ENCODE measurements around the gene DPEP3.

Gene DPEP3

DNA sequence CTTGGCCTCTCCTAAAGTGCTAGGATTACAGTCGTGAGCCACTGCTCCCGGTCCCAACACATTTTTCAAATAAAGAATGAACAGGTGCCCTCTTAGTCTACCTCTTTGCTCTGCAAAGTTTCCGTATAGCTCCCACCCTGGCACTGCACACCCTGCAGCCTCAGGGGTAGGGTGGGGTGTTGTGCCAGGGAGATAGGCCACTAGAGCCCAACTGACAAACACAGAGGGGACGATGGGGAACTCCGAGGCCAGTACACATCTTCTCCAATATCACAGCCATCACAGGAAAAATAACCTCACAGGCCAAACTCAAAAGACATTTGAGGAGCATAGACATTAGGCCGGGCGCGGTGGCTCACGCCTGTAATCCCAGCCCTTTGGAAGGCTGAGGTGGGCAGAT lies 9.2 kb downstream of the DPEP3 start:
- Histone ChIP-seq H3K4me3 (ENCODE audit: low read length) (no peak overlapping the region), H3K4me1 (ENCODE audit: control insufficient read depth, low read depth, low read length) (peaks cover 14% of the 10 kb centered on the region), H3K36me3 (ENCODE audit: control insufficient read depth, low read depth, low read length) (no peaks in the 10 kb centered on the region), H3K9me3 (ENCODE audit: control insufficient read depth, low read depth, low read length) (no peaks in the 10 kb centered on the region), H3K9ac (ENCODE audit: low read length) (no peak overlapping the region), H3K27ac (ENCODE audit: low read length) (no peak overlapping the region), H3K27me3 (ENCODE audit: control insufficient read depth, insufficient read depth, low read length) (no peaks in the 10 kb centered on the region)

- no peaks in the 10 kb centered on the region for H3K27me3 ChIP-seq (ENCODE audit: control insufficient read depth, insufficient read depth, low read length)
- no peaks in the 10 kb centered on the region for H3K36me3 ChIP-seq (ENCODE audit: control insufficient read depth, low read depth, low read length)
- H3K9me3 ChIP-seq (ENCODE audit: control insufficient read depth, low read depth, low read length) = no peaks in the 10 kb centered on the region
- H3K9ac ChIP-seq (ENCODE audit: low read length) = no peak overlapping the region
- peaks cover 14% of the 10 kb centered on the region for H3K4me1 ChIP-seq (ENCODE audit: control insufficient read depth, low read depth, low read length)
- H3K4me3 ChIP-seq (ENCODE audit: low read length) = peak overlapping the region; percentile 68
- no peak overlapping the region for H3K27ac ChIP-seq (ENCODE audit: low read length)
Measured at GRCh38 chr16:67969254-67970039, 10.9 kb downstream of the DPEP3 start.

GRCh38 chr16:67968400-67969253 lies 11.7 kb downstream of the DPEP3 start, which contains the start of gene SLC12A4:
Gene SLC12A4, minus strand, starts transcription at chr16:67968637. Its CDS starts 84 bp downstream, at chr16:67968553.
- peak within 1 kb of the TSS; percentile 68 for H3K4me3 ChIP-seq (ENCODE audit: low read length)
- H3K27me3 ChIP-seq (ENCODE audit: control insufficient read depth, insufficient read depth, low read length) = no peaks in the 10 kb centered on the region
- peak within 1 kb of the TSS; percentile 19 for H3K9ac ChIP-seq (ENCODE audit: low read length)
- H3K9me3 ChIP-seq (ENCODE audit: control insufficient read depth, low read depth, low read length) = no peaks in the 10 kb centered on the region
- peaks cover 14% of the 10 kb centered on the region for H3K4me1 ChIP-seq (ENCODE audit: control insufficient read depth, low read depth, low read length)
- no peak within 1 kb of the TSS for H3K27ac ChIP-seq (ENCODE audit: low read length)
- H3K36me3 ChIP-seq (ENCODE audit: control insufficient read depth, low read depth, low read length) = no peaks in the 10 kb centered on the region

GRCh38 chr16:67967958-67968399 lies 12.3 kb downstream of the DPEP3 start:
- peaks cover 2% of the 10 kb centered on the region for H3K36me3 ChIP-seq (ENCODE audit: control insufficient read depth, low read depth, low read length)

GRCh38 chr16:67967183-67967957 lies 12.9 kb downstream of the DPEP3 start:
- H3K4me1 ChIP-seq (ENCODE audit: control insufficient read depth, low read depth, low read length) = peaks cover 14% of the 10 kb centered on the region
- peaks cover 8% of the 10 kb centered on the region for H3K36me3 ChIP-seq (ENCODE audit: control insufficient read depth, low read depth, low read length)
- H3K27me3 ChIP-seq (ENCODE audit: control insufficient read depth, insufficient read depth, low read length) = no peaks in the 10 kb centered on the region
- H3K9me3 ChIP-seq (ENCODE audit: control insufficient read depth, low read depth, low read length) = no peaks in the 10 kb centered on the region
- H3K9ac ChIP-seq (ENCODE audit: low read length) = peak overlapping the region; percentile 19
- no peak overlapping the region for H3K27ac ChIP-seq (ENCODE audit: low read length)
- peak overlapping the region; percentile 68 for H3K4me3 ChIP-seq (ENCODE audit: low read length)

More at GRCh38 chr16:67967958-67968399, 12.3 kb downstream of the DPEP3 start:
- H3K4me1 ChIP-seq (ENCODE audit: control insufficient read depth, low read depth, low read length) = peaks cover 14% of the 10 kb centered on the region
- H3K9me3 ChIP-seq (ENCODE audit: control insufficient read depth, low read depth, low read length) = no peaks in the 10 kb centered on the region
- peak overlapping the region; percentile 68 for H3K4me3 ChIP-seq (ENCODE audit: low read length)
- H3K9ac ChIP-seq (ENCODE audit: low read length) = peak overlapping the region; percentile 19
- H3K27me3 ChIP-seq (ENCODE audit: control insufficient read depth, insufficient read depth, low read length) = no peaks in the 10 kb centered on the region
- H3K27ac ChIP-seq (ENCODE audit: low read length) = no peak overlapping the region

DNA sequence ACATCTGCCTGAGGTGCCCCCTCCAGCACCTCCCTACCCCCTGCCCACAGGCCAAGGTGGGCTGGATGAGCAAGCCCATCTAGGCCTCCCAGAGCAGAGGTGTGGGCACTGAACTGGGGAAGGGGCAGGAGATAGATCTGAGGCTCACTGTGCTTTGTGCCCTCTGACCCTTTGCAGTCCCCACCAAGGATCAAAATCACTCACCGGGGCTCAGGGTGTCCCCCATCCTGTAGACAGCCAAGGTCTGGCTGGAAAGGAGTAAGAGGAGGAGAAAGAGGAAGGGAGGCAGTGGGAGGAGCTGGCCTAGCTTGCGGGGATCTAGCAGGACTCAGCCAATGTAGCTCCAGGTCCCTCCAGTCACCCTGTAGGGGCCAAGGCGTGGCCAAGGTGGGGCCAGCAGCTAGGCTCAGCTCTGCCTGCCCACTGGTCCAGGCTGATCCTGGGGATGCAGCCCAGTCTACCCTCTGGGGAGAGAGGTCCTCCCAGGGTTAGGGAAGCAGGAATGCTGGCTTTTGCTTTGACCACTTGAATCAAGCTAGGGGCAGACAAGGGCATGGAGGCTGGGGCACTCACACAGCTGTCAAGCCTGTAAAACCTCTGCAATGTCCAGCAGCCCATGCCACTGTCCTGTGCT lies 13.6 kb downstream of the DPEP3 start:
- H3K4me3 ChIP-seq (ENCODE audit: low read length) = peak overlapping the region; percentile 68
- H3K36me3 ChIP-seq (ENCODE audit: control insufficient read depth, low read depth, low read length) = peaks cover 10% of the 10 kb centered on the region
- H3K27me3 ChIP-seq (ENCODE audit: control insufficient read depth, insufficient read depth, low read length) = no peaks in the 10 kb centered on the region
- no peak overlapping the region for H3K9ac ChIP-seq (ENCODE audit: low read length)
- no peak overlapping the region for H3K27ac ChIP-seq (ENCODE audit: low read length)
- peaks cover 14% of the 10 kb centered on the region for H3K4me1 ChIP-seq (ENCODE audit: control insufficient read depth, low read depth, low read length)
- no peaks in the 10 kb centered on the region for H3K9me3 ChIP-seq (ENCODE audit: control insufficient read depth, low read depth, low read length)

GRCh38 chr16:67965668-67966548 lies 14.4 kb downstream of the DPEP3 start:
- H3K4me3 ChIP-seq (ENCODE audit: low read length) = no peak overlapping the region
- H3K36me3 ChIP-seq (ENCODE audit: control insufficient read depth, low read depth, low read length) = peaks cover 17% of the 10 kb centered on the region
- no peaks in the 10 kb centered on the region for H3K27me3 ChIP-seq (ENCODE audit: control insufficient read depth, insufficient read depth, low read length)
- H3K4me1 ChIP-seq (ENCODE audit: control insufficient read depth, low read depth, low read length) = peaks cover 14% of the 10 kb centered on the region
- H3K27ac ChIP-seq (ENCODE audit: low read length) = no peak overlapping the region
- H3K9ac ChIP-seq (ENCODE audit: low read length) = no peak overlapping the region
- no peaks in the 10 kb centered on the region for H3K9me3 ChIP-seq (ENCODE audit: control insufficient read depth, low read depth, low read length)

DNA sequence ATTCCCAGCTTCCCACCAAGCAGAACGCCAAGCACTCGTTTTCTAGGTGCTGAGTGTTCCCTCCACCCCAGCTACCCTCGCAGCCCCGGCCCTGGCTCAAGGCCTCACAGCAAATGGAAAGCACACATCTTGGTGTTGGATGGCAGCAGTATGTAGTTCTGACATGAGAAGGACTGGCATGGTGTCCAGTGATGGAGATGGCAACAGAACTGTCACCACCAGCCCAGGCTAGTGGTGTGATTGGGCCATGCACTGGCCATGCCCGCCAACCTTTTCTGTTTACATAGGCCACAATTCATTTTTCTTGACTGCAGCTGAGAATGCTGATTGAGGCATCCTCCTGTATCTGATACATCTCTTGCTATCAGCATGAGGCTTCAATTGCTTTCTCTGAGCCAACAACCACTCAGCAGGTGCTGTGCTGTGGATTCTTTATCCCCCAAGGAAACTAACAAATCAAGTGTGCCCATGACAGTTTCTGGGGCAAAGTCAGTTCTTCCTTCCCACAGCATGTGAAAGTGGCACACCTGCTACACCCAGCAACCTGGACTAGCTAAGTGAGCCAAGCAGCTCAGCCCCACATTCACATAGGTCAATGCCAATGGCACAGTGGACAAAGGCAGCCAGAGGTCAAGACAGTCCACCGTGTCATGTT lies 15.7 kb downstream of the DPEP3 start:
- no peaks in the 10 kb centered on the region for H3K27me3 ChIP-seq (ENCODE audit: control insufficient read depth, insufficient read depth, low read length)
- H3K9ac ChIP-seq (ENCODE audit: low read length) = no peak overlapping the region
- no peak overlapping the region for H3K27ac ChIP-seq (ENCODE audit: low read length)
- peaks cover 25% of the 10 kb centered on the region for H3K36me3 ChIP-seq (ENCODE audit: control insufficient read depth, low read depth, low read length)
- H3K4me3 ChIP-seq (ENCODE audit: low read length) = no peak overlapping the region
- H3K9me3 ChIP-seq (ENCODE audit: control insufficient read depth, low read depth, low read length) = no peaks in the 10 kb centered on the region
- H3K4me1 ChIP-seq (ENCODE audit: control insufficient read depth, low read depth, low read length) = peaks cover 14% of the 10 kb centered on the region

- Histone ChIP-seq H3K4me3 (ENCODE audit: low read length) (no peak overlapping the region), H3K36me3 (ENCODE audit: control insufficient read depth, low read depth, low read length) (peaks cover 32% of the 10 kb centered on the region), H3K4me1 (ENCODE audit: control insufficient read depth, low read depth, low read length) (peaks cover 14% of the 10 kb centered on the region), H3K9ac (ENCODE audit: low read length) (no peak overlapping the region), H3K27me3 (ENCODE audit: control insufficient read depth, insufficient read depth, low read length) (no peaks in the 10 kb centered on the region), H3K9me3 (ENCODE audit: control insufficient read depth, low read depth, low read length) (no peaks in the 10 kb centered on the region), H3K27ac (ENCODE audit: low read length) (no peak overlapping the region)
Measured at GRCh38 chr16:67963662-67964321, 16.5 kb downstream of the DPEP3 start.
